ENCODE data around the gene NAALADL2.
"Not testable (repeated sequence)": the region's sequence is repeated elsewhere in the genome, so short reads cannot be mapped to it uniquely, and the experiment has no call there.

NAALADL2 gene

GRCh38 chr3:175822766-175823491, 963.8 kb downstream of the NAALADL2 start:
- DNase-seq: not testable (repeated sequence)

GRCh38 chr3:175825016-175825580, 966.0 kb downstream of the NAALADL2 start:
- not testable (repeated sequence) for DNase-seq

DNA sequence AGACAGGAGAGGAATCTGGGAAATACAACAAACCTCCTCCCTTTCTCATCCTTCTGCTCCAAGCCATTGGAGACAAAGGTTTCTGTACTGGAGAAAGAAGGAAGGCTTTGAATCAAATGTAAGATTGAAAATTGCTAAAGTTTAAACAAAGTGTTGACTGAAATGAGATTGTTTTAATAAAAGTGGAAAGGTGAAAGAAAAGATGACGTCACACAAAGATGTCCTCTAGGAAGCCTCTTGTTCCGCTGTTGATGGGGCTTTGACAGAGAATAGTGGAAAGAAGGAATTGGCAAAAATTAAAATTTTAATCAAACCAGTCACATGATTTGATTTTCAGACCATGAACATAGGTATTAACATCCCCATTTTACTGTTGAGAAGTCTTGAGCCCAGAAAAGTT, 967.6 kb downstream of the NAALADL2 start:
- no peak for DNase-seq

DNA sequence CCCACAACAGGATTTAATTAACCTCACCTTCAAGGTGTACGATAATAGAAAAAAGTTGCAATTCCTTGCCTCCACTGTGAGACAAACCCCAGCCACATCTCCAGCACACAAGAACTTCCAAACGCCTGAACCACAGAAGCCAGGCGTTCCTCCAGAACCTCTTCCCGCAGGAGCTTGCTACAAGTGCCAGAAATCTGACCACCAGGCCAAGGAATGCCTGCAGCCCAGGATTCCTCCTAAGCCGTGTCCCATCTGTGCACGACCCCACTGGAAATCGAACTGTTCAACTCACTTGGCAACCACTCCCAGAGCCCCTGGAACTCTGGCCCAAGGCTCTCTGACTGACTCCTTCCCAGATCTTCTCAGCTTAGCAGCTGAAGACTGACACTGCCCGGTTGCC, 970.7 kb downstream of the NAALADL2 start:
- not testable (repeated sequence) for DNase-seq

DNA sequence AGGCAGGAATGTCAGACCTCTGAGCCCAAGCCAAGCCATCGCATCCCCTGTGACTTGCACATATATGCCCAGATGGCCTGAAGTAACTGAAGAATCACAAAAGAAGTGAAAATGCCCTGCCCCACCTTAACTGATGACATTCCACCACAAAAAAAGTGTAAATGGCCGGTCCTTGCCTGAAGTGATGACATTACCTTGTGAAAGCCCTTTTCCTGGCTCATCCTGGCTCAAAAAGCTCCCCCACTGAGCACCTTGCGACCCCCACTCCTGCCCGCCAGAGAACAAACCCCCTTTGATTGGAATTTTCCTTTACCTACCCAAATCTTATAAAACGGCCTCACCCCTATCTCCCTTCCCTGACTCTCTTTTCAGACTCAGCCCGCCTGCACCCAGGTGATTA, 976.6 kb downstream of the NAALADL2 start:
- not testable (repeated sequence) for DNase-seq

- DNase-seq: no peak
Observed at GRCh38 chr3:175836617-175837016, 977.5 kb downstream of the NAALADL2 start.

- DNase-seq: no peak
Observed at GRCh38 chr3:175837962-175838361, 978.8 kb downstream of the NAALADL2 start.

DNA sequence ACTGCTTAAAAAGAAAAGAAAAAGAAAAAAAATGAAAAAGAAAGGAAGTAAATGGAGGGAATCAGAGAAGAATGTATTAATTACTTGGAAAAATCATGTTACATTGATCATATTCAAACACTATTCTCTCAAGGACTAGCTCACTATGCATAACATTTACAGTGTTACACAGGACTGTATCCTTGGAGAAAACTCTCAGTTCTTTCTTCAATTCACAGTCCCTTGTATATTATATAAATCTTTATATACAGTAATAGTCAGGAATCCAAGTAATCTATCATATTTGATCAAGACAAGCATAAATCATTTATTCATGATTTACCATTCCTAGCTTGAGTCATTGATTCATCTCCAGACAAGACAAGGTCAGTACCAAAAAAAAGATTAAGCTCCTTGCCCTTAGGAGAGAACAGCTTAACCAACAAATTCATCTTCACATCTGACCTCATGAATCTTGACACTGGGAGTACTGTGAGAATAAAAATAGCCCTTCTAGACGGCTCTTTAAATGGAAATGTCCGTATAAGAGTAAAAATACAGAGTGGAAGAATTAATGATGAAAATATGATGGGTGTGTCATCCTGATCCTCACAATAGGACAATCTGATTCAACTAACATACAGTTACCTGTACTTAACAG, 980.4 kb downstream of the NAALADL2 start:
- DNase-seq: no peak

- no peak for DNase-seq
Observed at GRCh38 chr3:175851541-175851940, 992.4 kb downstream of the NAALADL2 start.

DNA sequence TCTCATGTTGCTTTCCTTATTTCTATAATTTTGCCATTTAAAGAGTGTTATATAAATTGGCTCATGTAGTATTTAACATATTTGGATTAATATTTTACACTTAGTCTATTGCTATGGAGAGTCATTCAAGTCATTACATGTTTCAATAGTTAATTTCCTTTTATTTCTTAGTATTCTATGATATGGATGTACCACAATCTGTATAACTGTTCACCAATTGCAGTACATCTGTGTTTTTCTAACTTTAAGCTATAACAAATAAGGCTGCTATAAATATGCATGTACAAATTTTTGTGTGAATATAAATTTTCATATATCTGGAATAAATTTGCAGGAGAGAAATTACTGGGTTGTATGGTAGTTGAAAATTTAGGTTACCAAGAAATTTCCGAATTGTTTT, 993.4 kb downstream of the NAALADL2 start:
- no peak for DNase-seq

DNA sequence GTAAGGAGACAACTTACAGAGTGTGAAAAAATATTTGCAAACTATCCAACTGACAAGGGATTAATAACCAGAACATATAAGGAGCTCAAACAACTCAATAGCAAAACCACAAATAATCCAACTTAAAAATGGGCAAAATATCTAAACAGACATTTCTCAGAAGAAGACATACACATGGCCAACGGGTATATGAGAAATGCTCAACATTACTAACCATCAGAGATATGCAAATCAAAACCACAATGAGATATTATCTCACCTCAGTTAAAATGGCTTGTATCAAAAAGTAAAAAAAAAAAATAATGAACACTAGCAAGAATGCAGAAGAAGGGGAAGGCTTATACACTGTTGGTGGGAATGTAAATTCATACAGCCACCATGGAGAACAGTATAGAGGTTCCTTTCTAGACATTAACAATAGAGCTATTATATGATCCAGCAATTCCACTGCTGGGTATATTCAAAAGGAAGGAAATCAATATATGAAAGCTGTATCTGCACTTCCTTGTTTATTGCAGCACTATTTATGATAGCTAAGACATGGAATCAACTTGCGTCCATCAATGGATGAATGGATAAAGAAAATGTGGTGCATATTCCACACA, 998.6 kb downstream of the NAALADL2 start:
- no peak for DNase-seq
